Activated CD8-positive, alpha-beta memory T cell treated with anti-CD3 and anti-CD28 coated beads, Interleukin-2, amount 50 U/mL, for 1 hour (primary cell): ENCODE results near the gene SURF4.
"Not testable (repeated sequence)": the region's sequence is repeated elsewhere in the genome, so short reads cannot be mapped to it uniquely, and the experiment has no call there.

Experiments used
- DNase-seq: peaks from one replicate; pipeline ENCODE4 v3.0.0-alpha.2; 2020; ENCODE audit errors: extremely low read depth

Gene SURF4

DNA sequence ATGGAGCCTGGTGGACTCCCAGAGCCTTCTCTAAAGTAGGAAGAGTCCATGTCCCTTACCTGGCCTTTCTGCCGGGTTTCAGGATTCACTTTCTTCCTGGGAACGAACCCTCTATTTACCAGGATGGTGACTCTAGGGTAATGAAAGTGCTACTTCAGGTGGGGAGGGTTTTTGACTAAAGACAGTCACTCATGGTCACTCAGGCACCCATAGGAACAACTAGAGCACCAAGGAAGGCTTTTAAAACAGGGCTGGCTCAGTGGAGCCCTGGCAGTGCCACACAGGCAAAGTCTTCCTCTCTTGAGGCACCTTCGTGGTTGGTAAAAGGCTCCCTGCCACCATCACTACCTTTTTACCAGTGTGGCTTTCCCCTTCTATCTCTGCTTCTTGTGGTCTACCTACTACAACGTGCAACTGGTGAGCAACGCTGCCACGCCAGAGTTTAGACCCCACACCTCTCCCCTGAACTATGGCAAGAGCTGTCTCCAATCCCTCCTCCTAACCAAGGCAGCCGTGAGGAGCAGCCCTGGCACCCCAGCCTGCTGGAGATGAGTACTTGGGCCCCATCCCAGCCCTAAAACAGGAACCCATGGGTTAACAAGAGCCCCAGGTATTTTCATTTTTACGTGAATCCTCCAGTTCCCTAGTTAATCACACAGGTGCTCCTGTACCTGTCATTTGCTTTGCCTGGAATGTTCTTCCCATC is 23.1 kb downstream of the SURF4 start:
- DNase-seq: no peak

DNA sequence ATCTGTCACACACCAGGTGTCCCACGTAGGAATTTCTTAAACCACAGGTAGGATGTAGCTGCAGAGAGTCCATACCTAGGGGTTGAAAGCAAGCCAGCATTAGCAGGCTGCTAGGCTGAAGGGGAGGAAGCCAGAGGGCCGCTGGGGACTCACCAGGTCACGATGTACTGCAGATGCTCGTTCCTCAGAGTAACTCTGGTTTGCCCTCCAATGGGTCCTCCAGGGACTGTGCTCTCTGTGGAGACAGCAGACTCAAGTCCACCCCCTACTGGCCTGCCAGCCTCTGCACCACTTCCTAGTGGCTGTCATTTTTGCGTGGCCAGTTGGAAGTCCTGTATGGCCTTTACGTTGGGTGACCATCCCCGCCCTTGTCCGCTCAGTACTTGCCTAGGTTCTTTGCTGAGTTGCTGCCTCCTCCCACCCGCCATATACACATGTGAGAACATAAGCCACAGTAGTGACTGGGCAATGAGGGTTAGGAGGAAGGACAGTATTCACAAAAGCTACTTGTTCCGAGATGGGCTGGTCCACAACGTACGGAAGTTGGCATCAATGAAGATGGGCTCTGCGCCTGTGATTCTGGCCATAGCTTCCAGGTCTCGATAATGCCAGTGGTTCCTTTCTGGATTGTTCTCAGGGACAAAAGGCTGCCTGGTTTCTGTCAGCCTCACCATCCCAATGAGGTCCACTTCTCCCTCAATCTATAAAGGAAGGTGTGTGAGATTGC is 23.8 kb downstream of the SURF4 start:
- DNase-seq: no peak

DNA sequence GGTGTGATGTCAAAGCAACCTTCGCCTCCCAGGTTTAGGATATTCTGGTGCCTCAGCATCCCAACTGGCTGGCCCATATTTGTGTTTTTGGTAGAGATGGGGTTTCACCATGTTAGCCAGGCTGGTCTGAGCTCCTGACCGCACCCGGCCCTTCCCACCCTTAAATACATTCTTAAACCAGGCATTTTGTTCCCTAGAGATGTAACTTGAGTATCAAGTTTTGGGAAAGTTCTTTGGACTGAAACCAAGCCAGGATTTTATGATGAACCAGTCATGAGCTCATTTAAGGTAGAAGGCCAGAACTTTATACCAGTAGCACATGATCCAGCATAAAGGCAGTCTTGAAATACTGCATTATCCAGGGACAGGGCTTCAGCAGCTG is 24.3 kb downstream of the SURF4 start:
- no peak for DNase-seq

DNA sequence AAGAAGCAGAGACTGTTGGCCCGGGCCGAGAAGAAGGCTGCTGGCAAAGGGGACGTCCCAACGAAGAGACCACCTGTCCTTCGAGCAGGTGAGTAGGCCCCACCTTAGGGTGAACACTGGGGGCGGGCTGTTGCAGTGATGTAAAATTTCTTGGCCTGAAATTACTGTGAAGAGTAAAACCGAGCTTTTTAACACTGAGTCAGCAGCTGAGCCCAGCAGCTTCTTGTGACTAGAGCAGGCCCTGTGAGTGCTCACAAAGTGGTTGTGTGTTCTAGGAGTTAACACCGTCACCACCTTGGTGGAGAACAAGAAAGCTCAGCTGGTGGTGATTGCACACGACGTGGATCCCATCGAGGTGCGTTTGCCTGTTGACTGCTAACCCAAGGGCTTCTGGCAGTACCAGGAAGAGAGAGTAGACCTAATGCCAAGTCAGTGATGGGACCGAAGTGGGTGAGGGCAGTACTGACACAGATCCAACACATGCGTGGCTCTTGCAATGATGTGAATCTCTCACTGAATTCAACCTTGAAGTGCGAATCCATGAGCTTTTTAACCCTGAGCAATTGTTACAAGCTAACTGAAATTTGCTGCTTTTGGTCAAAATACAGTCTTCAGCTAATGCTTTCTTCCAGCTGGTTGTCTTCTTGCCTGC is 25.8 kb downstream of the SURF4 start:
- no peak for DNase-seq

DNA sequence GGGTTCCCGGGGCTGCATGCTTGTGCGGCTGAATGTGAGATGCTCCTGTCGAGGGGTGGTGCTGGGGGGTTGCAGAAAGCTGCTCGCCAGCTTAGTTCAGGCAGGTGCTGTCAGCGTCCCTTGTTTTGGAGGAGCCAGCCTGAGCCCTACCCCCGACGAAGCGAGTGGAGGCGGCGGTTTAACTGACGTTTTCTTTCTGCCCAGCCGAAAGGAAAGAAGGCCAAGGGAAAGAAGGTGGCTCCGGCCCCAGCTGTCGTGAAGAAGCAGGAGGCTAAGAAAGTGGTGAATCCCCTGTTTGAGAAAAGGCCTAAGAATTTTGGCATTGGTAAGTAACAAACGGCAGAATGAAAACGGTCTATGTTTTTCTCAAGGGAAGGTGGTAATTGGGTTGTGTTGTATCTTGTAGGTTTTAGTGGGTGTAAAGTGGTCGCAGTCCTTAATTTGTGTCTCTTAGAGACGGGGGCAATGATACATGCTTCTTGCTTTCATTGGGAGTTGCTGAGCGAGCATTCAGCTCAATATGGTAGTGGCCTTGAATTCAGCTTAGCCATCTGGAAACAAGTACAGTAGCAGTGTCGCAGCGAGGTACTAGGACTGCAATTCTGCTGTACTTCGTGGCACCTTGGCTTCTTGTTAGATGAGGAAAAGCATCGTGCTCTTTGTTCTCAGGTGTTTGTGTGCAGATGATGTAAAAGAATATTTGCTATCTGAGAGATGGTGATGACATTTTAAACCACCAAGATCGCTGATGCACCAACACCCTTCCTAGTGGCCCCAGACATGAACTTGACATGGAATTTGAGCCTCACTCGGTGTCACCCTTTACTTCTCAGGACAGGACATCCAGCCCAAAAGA is 26.9 kb downstream of the SURF4 start:
- no peak for DNase-seq

DNA sequence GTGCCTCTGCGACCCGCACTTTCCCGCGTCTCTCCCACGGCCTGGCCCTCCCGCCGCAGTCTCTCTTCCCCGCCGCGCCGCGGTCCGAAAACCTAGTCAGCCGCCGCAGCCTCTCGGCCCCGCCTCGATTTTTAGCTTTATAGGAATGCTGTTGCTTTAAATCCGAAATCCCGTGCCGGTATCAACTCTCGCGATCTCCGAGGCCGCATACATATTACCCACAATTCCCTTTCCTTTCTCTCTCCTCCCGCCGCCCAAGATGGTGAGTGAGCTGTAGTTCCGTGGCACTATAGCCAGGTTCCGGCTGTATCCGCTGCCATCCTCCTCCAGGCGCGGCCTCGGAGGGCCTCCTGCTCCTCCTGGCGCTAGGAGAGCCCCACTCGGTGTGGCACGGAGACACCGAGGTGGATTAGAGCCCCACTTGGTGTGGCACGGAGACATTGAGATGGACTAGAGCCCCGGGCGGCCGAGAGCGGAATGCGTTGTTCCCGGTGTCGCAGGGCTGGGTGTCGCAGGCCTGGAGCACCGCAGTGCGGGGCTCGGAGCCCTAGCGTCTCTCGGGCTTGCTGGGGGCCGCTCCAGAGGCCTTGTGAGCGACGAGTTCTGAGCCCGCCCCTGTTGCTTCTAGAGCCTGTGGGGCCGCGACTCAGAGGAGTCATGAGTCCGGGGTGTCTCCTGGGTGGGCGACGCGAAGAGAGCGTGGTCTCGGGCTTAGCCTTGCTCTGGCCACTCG is 27.7 kb downstream of the SURF4 start, which contains the start of the genes MED22 and RPL7A:
Gene MED22, minus strand, starts transcription at position 147 of the 733 bp plus-strand sequence. CDS start 1,469 bp downstream, outside the sequence.
Gene RPL7A, plus strand, starts transcription at position 234 of the 733 bp plus-strand sequence. Its CDS starts 26 bp downstream, at position 260.
- peak; percentile 69 for DNase-seq

DNA sequence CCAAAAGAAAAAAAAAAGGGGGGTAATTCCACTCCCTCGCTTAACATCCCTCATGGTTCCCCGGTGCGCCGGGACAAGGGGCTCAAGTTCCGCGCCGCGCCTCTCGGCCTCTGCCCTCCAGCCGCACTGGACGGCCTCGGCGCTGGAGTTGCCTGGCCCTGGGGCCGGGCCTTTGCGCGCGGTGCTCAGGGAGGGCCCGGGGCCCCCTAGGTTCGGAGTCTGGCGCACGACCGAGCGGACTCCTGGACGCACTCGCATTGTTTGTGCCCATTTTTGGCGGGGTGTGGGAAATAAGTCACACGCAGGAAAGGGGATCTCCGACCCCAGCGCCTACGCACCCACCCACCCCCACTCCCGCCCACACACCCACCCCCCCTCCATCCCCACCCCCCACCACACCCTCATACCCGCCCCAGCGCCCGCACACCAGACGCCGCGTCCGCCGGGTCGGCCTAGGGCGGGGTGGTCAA is 28.3 kb downstream of the SURF4 start:
- DNase-seq: no peak

DNA sequence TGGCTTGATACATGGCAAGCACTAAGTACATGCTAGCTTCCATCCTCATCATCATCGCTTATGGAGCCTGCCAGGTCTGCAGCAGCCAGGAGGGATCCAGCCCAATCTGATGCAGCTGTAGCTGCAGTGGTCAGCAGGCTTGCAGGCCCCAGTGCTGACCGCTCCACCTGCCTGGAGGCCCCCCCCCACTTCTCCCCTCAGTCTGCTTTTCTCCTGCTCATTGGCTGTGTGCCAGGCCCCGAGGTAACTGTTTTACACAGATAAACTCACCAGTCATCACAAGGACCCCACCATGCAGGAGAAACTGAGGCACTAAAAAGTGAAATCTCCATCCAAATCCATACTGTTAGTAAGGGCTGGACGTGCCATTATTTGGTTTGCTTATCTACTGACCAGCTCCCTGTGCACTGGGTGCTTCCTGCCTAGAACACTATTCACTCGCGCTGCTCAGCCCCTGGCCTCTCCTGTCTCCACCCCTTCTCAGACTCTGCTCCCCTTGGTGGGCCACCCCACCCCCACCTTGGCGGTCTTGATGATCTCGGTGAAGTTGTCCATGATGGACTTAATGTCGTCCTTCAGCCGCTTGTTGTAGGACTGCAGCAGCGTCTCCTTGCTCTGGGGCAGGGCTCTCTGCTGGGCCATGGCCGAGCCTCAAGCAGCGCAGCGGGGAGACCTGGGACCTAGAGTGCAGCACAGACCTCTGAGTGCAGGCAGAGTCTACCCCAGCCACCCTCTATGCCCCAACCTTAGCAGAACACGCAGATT is 29.7 kb downstream of the SURF4 start:
- DNase-seq: no peak

DNA sequence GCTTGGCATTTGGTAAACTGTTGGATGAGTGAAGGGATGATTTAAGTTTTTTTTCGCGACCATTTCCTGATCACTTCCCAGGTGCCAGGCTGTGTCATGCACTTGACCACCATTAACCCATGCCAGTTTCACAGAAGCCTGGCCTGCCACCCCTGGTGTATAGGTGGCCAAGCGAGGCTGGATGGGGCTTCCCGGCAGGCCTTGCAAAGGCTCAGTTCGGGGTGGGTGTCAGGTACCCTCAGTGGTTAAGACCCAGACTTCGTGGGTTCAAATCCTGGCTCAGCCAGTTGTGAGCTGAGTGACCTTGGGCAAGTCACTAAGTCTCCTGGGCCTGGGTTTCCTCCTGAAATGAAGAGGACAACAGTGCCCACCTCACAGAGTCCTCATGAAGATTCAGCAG is 30.3 kb downstream of the SURF4 start:
- DNase-seq: no peak

DNA sequence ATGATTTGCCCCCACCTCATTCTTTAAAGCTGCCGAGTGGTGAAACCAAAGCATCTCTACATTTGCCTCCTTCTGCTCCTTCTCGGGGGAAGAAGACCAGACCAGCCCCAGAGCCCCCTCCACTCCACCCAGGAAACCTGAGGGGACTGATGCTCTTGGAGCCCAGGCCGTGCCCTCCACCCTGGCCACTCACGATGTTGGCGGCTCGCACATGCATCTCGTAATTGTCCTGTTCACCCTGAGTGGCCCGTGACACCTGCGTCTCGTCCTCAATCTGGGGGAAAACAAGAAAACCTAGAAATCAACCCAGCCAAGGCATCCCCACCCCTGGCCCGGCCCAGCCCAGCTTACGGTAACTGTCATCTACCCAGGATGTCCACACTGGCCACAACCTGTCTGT is 30.9 kb downstream of the SURF4 start:
- DNase-seq: no peak

DNA sequence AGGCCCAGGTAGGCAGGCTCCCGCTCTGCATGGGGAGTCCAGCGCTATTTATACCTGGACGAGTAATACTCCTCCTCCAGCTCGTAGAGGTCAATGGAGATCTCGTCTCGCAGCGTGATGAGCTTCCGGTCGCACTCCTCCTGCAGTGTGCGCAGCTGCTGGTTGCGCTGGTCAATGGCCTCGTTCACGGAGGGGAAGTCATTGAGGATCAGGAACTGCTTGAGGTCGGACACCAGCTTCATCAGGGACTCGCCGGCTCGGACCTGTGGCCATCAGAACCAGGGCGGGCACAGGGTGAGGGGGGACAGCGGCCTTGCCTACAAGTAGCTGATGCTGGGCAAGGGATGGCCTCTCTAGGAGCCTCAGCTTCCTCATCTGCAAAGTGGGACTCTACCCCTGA is 31.8 kb downstream of the SURF4 start:
- no peak for DNase-seq

DNA sequence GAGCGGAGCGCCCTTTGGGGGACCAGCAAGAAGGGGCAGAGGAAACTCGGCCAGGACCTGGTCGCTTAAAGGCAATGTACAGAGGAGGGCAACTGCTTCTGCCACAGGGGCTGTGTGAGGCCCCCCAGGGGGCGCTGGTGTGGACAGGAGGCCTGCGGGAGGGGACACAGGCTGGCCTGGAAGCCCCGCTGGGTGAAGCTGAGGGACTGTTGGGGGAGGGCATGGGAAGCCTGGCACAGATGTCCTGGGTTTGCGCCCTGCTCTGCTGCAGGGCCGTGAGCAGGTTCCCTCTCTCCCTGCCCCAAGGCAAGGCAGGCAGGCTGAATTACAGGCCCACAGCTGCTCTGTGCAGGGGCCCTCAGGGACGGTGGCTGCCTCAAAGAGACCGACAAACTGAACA is 33.3 kb downstream of the SURF4 start:
- no peak for DNase-seq

DNA sequence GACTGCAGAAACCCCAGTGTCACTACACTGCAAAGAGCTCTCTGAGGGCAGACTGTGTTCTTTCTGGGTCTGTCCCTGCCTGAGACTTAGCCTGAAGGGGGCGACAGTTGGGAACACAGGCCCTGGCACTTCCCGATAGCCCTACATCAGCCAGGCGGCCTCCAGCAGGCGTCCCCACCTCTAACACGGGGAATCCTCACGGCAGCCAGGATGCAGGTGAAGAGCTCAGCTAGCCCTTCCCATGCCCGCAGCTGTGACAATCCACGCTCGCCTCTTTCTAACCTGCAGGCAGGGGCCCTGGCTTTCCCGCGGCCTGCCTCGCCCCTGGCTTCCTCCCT is 33.8 kb downstream of the SURF4 start:
- DNase-seq: no peak

DNA sequence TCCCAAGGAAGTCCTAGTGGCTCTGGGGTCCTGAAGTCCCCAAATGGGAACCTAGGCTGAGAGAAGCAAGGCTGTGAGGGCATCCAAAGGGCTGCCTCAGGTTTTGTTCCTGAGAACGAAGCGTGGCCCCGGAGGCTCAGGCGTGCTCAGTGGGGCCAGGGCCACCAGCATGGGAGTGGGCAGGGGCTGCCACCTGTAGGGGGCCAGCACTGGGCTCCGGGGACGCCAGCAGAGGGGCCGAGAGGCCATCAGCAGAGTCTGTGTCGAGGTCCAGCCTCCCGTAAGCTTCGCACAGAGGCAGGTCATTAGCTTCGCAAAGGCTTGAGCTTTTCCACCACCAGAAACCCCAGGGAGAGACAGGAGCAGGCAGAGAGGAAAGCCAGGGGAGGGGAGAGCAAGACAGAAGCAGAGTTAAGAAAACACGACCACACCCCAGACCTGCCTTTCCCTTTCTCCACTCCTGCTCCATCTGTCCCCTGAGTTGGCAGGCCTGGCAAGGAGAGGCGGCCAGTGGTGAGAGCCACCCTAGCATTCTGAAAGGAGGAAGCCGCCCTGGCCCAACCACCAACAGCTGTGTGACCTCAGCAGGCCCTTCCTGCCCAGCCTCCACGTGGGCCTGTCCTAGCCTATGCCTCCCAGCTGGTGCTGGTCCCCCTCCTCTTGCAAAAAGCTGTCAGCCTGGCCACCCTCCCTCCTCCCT is 34.3 kb downstream of the SURF4 start:
- no peak for DNase-seq

DNA sequence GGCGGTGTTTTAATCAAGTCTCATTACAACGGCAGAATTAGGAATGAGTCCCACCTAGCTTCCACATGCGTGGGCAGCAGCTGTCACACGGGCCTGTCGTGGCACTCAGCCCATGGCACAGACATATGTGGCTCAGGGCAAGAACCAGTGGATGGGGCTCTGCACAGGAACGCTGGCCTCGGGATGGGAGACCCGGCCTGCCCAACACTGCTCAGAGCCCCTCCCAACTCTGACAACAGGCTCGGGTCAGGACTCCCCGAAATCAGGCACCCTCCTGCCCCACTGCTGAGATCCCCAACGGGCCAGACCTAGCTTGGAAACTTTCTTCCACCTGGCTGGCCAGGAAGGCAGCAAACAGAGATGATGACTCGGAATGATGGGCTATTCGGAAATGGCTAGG is 34.9 kb downstream of the SURF4 start:
- DNase-seq: no peak

DNA sequence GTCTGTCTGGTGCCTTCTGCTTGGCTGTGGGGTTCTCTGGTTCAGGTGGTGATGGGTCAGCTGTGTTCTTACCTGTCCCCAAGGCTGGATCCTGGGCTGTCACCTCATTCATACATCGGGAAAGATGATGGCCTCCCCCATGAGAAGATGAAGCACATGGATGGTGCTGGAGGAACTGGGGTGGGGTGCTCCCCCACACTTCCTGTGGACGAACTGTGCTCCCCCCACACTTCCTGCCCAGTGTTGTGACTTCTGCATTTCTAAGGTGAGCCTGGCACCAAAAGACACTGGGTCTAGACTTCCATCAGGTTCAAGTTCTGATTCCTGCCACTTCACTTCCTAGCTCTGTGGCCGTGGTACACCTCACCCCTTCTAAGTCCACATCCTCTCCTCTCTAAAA is 35.6 kb downstream of the SURF4 start:
- no peak for DNase-seq

DNA sequence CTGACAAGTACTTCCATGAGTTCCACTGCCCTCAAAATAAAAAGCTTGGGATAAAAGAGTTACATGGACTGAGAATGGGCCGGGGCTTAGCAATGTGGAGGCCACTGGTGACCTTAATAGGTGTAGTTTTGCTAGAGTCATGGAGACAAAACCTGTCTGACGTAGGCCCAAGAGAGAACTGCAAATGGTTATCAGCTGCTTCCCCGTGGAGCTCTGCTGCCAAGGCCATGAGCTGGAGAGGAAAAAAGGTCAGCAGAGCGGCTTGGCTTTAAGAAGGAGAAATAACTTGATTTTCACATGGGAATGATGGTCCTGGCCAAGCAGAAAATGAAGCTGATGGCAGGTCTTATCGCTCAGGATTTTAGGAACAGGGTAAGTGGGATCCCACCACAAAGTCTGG is 36.2 kb downstream of the SURF4 start:
- no peak for DNase-seq

DNA sequence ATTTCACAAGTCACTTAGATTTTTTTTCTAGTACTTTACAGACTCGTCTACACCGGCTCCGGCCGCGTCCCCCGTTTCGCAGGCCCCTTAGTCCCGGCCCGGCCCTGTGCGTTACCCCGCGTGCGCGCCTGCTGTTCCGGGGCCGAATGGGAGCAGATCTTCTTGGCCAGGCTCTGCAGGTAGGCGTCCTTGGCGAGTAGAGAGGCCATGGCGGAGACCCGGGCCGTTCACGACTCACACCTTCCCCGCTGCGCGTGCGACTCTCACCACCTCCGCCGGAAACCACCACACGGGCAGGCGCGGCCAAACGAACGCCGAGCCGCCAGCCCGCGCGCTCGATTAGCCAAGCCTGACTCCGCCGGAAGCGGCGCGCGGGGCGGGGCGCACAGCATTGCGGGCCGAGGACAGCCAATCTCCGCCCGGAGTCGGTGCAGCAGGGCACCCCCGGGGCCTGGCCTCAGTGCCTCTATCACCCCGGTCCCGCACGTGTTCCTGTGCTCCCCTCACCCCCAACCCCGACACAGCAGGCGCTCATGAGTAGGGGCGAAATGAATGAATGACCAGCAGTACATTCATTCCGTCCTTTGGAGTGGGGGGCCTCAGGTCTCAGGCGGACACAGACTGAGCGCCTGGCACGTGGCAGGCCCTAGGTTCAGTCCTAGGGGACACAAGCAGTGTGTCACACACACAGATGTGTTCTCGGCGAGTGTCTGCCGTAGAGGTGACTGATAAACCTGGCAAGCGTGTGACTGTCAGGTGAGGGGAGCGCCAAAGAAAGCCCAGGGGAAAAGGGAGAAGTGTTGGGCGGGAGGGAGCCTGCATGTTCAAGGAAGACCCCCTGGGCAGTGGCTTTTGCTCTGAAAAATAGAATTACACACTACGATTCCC is 39.7 kb downstream of the SURF4 start, which contains the start of gene SURF6:
Gene SURF6, minus strand, starts transcription at position 265 of the 888 bp plus-strand sequence. Its CDS starts 56 bp downstream, at position 209.
- peak; percentile 81 for DNase-seq

DNA sequence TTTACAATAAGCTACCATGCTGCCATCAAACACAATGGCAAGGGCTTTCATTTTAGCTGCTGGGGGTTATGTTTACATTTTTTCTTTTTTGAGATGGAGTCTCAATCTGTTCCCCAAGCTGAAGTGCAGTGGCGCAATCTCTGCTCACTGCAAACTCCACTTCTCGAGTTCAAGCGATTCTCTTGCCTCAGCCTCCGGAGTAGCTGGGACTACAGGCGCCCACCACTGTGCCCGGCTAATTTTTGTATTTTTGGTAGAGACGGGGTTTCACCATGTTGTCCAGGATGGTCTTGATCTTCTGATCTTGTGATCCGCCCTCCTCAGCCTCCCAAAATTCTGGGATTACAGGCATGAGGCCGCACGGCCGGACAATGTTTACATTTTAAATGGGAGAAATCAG is 41.0 kb downstream of the SURF4 start:
- not testable (repeated sequence) for DNase-seq
